GM21786 (cell line): ENCODE measurements around the gene TMEM74B.
"Not testable (repeated sequence)": the region's sequence is repeated elsewhere in the genome, so short reads cannot be mapped to it uniquely, and the experiment has no call there.

Source experiments
- ATAC-seq: cut with Tn5 transposase; IDR thresholded peaks from one replicate; pipeline ENCODE4 v1.9.1; 2021; ENCODE audit not compliant: unreplicated experiment

The TMEM74B gene

DNA sequence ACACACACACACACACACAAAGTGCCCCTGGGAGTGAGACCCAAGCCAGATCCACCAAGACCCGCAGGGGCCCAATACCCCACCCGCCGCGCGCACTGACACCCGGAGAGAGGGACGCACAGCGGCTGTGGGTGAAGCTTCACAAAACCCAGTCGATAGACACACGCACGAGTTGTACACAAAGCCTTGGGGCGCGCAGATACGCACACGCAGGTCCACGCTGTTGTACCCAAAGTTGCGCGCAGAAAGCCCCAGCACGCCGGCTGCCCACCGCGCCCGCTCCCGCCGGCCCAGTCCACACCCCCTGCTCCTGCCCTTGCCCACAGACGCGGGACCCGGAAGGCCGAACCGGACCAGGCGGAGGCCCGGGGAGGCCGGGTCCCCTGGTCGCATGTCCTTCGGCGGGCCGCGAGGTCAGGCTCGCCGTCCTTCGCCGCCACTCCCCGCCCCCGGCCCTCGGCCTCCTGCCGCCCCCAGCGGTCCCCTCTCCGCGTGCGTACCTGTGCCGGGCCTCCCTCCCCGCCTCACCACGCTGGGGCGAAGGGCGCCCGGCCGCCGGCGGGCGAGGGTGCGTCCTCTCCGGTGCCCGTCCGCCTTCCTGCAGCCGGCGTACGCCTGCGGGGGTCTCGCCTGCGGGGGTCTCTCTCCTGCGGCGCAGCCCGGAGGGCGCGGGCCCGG is at the start of gene TMEM74B:
TSS of gene TMEM74B (minus strand) at position 344 of the 678 bp plus-strand sequence. CDS start 1,180 bp downstream, outside the sequence.
- no peak for ATAC-seq

GRCh38 chr20:1232286-1233111 is 47.7 kb upstream of the TMEM74B start:
- ATAC-seq, result no peak

DNA sequence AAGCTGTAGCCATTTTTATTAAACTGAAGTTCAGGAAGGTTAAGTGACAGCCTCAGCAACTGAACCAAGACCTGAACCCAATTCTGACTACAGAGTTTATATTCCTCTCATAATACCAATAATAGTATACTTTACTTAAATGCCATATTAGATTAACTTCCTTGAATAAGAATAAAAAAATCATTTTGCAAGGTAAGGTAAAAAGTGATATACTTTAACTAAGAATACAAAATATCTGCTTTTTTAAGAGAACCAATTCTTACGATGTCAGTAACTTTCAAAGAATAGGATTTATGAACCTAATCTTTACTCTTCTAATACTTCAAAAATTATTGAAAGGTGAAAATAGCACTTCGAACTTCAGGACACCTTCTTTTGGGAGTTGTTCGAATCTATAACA is 44.8 kb upstream of the TMEM74B start:
- no peak for ATAC-seq

- ATAC-seq, result no peak
Measured at GRCh38 chr20:1225783-1226654, 41.2 kb upstream of the TMEM74B start, which contains the start of gene RAD21L1. Gene RAD21L1 (plus strand): TSS chr20:1226044. CDS start chr20:1228454, 2,410 bp downstream.

DNA sequence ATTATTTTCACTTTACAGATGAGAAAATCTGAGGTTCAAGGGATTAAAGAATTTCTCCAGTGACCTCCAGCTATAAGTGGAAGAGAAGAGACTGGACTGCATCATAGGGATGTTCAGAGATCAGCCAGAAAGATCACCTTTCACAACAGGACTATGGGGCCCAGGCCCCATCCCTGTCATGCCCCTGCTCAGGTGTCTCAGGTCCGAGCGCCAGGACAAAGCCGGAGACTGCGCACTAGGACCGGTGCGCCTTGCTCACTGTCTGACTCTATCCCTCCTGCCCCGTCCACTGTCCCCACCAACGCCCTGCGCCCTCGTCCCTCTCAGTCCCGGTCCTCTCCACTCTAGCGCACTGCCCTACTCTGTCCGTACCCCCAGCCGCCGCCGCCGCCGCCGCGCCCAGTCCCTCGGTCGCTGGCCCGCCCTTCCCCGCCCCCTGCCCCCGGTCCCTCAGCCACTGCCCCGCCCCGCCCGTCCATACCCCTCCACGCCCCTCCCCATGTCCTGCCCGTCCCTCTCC is 40.5 kb upstream of the TMEM74B start:
- no peak for ATAC-seq

DNA sequence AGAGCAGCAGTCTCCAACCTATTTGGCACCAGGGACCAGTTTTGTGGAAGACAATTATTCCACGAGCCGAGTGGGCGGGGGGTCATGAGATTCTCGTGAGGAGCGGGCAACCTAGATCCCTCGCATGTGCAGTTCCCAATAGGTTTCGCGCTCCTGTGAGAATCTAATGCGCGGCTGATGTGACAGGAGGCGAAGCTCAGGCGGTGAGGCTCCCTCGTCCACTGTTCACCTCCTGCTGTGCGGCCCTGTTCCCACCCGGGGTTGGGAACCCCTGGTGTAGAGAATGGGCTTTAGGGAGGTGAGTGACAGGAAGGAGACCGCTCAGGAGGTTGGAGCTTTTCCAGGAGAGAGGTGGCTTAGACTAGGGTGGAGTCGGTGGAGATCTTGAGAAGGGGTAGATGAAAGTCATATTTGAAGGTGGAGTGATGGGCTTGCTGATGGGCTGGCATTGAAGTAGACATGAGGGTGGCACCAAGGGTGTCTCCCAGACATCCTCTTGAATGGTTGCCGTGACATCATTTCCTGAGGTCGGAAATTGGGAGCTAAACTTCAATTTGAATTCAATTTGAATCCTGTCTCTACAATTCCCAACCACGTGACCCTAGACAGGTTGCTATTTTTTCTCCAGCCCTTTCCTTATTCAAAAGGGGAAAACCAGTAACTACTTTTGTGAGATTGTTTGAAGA is 39.6 kb upstream of the TMEM74B start:
- no peak for ATAC-seq

DNA sequence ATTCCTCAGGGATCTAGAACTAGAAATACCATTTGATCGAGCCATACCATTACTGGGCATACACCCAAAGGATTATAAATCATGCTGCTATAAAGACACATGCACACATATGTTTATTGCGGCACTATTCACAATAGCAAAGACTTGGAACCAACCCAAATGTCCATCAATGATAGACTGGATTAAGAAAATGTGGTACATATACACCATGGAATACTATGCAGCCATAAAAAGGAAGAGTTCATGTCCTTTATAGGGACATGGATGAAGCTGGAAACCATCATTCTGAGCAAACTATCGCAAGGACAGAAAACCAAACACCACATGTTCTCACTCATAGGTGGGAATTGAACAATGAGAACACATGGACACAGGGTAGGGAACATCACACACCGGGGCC is 38.0 kb upstream of the TMEM74B start:
- ATAC-seq, result not testable (repeated sequence)

GRCh38 chr20:1216527-1217427 is 32.0 kb upstream of the TMEM74B start:
- not testable (repeated sequence) for ATAC-seq

GRCh38 chr20:1215386-1216170 is 30.8 kb upstream of the TMEM74B start:
- no peak for ATAC-seq

DNA sequence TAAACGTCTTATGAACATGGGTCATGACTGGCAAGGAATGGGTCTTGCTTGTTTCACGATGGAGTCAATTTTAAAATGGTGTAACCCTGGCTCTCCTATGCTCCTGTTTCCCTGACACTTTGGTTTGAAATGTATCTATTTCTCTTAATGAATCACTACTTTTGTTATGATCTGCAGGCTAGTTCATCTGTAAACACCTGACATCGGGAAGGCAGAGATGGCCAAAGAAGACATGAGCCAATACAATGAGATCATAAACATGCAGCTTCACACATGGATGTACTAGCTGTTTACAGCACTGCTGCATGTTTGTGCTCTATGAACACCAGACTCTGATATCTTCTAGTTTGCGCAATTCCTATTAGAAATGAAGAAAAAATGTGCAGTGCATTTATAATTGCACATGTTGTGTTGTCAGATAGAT is 30.1 kb upstream of the TMEM74B start:
- no peak for ATAC-seq

- ATAC-seq, result peak; percentile 55
Measured at GRCh38 chr20:1212607-1213396, 28.0 kb upstream of the TMEM74B start.

- ATAC-seq, result no peak
Measured at GRCh38 chr20:1212023-1212422, 27.2 kb upstream of the TMEM74B start.

- no peak for ATAC-seq
Measured at GRCh38 chr20:1210501-1210900, 25.7 kb upstream of the TMEM74B start.

DNA sequence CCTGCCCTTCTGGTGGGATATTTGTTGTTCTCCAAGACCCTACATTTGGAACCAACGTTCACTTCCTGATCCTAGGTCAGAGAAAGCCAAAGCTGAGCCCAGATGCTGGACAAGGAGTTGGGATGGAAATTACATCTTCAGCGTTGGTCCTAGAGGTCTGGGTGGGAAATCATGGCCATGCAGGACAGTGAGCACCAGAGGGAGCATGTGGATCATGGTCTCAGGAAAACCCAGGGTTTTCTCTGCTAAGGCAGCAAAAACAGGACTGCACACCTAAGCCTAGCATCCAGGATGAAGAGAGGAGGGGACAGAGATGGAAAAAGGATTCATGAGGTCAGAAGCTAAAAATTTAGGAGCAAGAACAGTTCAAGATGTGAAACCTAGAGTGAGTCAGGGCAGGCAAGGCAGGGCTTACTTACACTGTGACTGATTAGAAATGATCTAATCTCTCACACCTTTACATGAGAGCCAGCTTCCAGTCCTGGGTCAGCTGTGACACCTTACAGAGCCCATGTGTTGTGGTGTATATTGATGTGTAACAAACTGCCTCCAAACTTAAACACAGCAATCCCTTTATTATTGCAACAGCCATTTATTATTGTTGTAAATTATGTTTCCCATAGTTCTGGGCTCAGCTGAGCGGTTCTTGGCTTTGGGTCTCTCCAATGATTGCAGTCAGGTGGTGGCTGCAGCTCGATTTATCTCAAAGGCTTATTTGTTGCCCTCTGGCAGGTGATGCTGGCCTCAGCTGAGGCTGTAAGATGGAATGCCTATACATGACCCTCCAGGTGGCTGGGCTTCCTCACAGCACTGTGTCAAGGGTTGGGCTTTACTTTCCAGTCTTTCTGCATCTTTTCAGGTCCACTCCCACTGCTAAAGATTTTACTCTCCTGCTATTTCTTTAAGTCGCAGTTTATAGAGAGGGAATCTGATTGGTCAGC is 24.9 kb upstream of the TMEM74B start:
- ATAC-seq, result no peak

- ATAC-seq, result no peak
Measured at GRCh38 chr20:1207293-1207878, 22.6 kb upstream of the TMEM74B start.
